ENCODE data around the gene BTBD6. TPM values are rescaled to one million over a fixed set of nuclear protein-coding genes. Genes with fewer than 3 reads are reported as not detected.

Gene BTBD6
- total RNA-seq, 1 experiment from 2014 or later: 0.26 TPM

DNA sequence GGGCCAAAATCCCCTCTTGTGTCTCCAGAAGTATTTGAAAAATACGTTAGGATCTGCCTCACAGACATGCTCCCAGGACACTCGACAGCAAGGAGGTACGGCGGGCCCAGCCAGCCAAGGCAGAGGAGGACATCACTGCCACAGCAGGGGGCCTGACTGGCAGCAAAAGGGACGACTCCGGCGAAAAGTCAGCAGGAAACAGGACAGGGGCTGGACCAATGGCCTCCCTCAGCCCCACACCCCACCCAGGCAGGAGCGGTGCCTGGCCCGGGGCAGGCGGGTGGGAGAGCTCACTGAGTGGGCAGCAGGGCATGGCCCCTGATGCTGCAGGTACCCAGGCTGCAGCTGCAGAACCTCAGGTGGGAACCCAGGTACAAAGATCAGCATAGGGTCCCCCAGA lies 34.7 kb downstream of the BTBD6 start:
- in situ Hi-C loops (cut with HindIII; ENCODE audit: low pct_unique_long_range_greater_than_20kb, low sequenced_read_pairs): no loop called here
- H3K4me1 ChIP-seq (ENCODE audit: control insufficient read depth, insufficient read depth, low read length): no peaks in the 10 kb centered on the region
- TF ChIP-seq, protein P1, sequence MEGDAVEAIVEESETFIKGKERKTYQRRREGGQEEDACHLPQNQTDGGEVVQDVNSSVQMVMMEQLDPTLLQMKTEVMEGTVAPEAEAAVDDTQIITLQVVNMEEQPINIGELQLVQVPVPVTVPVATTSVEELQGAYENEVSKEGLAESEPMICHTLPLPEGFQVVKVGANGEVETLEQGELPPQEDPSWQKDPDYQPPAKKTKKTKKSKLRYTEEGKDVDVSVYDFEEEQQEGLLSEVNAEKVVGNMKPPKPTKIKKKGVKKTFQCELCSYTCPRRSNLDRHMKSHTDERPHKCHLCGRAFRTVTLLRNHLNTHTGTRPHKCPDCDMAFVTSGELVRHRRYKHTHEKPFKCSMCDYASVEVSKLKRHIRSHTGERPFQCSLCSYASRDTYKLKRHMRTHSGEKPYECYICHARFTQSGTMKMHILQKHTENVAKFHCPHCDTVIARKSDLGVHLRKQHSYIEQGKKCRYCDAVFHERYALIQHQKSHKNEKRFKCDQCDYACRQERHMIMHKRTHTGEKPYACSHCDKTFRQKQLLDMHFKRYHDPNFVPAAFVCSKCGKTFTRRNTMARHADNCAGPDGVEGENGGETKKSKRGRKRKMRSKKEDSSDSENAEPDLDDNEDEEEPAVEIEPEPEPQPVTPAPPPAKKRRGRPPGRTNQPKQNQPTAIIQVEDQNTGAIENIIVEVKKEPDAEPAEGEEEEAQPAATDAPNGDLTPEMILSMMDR (IDR thresholded peaks at IDR 0.05): no peak
- no peak for TF ChIP-seq TCF7L2 (IDR thresholded peaks at IDR 0.05; ENCODE audit: low read depth, low read length)
- DNase-seq (ENCODE audit: low read depth, low spot score): no peak
- no peak for ATAC-seq
- BruUV-seq (replicated peaks): no TSS peak
- no peak overlapping the region for H3K27ac ChIP-seq (ENCODE audit: low read length)
- H3K27me3 ChIP-seq (ENCODE audit: control insufficient read depth, insufficient read depth, low read length): no peaks in the 10 kb centered on the region
- intact Hi-C loops (cut with micrococcal nuclease; ENCODE audit: unreplicated experiment): loop anchor here (5.0 to 10.0 kb wide), 2 partner anchors 81 to 188 kb away; no protein-coding TSS in a partner anchor
- no peak overlapping the region for H3K4me3 ChIP-seq (ENCODE audit: low read depth in 2 of 2, low read length in 2 of 2)
- H3K36me3 ChIP-seq (ENCODE audit: control insufficient read depth, insufficient read depth, low read length): no peaks in the 10 kb centered on the region
- POLR2A ChIA-PET: no interaction called here
- H3K9me3 ChIP-seq (ENCODE audit: control insufficient read depth, insufficient read depth, low read depth, low read length): no peaks in the 10 kb centered on the region
- CTCF ChIA-PET: no interaction called here

GRCh38 chr14:105283899-105284298 lies 35.6 kb downstream of the BTBD6 start:
- POLR2A ChIA-PET: no interaction called here
- CTCF ChIA-PET: no interaction called here
- no peak overlapping the region for H3K27ac ChIP-seq (ENCODE audit: low read length)
- H3K4me3 ChIP-seq (ENCODE audit: low read depth in 2 of 2, low read length in 2 of 2): no peak overlapping the region
- no peak for TF ChIP-seq REST (IDR thresholded peaks at IDR 0.05; ENCODE audit: insufficient read depth in 1 of 2, low read depth in 2 of 2, low read length in 1 of 2)
- TF ChIP-seq SIN3A (IDR thresholded peaks at IDR 0.05; ENCODE audit: borderline replicate concordance, insufficient read depth, low read depth, low read length): no peak
- TF ChIP-seq, protein P1 (IDR thresholded peaks at IDR 0.05): no peak
- TF ChIP-seq POLR2AphosphoS5 (IDR thresholded peaks at IDR 0.05; ENCODE audit: low read depth, low read length): no peak
- TF ChIP-seq TCF7L2 (IDR thresholded peaks at IDR 0.05; ENCODE audit: low read depth, low read length): no peak
- H3K9me3 ChIP-seq (ENCODE audit: control insufficient read depth, insufficient read depth, low read depth, low read length): no peaks in the 10 kb centered on the region
- no peaks in the 10 kb centered on the region for H3K27me3 ChIP-seq (ENCODE audit: control insufficient read depth, insufficient read depth, low read length)
- no TSS peak for BruUV-seq (replicated peaks)
- ATAC-seq (no peak), DNase-seq (ENCODE audit: low read depth, low spot score) (no peak)
- H3K36me3 ChIP-seq (ENCODE audit: control insufficient read depth, insufficient read depth, low read length): no peaks in the 10 kb centered on the region
- in situ Hi-C loops (cut with HindIII; ENCODE audit: low pct_unique_long_range_greater_than_20kb, low sequenced_read_pairs): no loop called here
- H3K4me1 ChIP-seq (ENCODE audit: control insufficient read depth, insufficient read depth, low read length): no peaks in the 10 kb centered on the region
- intact Hi-C loops (cut with micrococcal nuclease; ENCODE audit: unreplicated experiment): loop anchor here (5.0 to 10.0 kb wide), 2 partner anchors 82 to 189 kb away; no protein-coding TSS in a partner anchor

Measured in Panc1 (cell line).